Activated CD4-positive, alpha-beta T cell treated with anti-CD3 and anti-CD28 coated beads, Interleukin-2, amount 10 ng/mL, durations not matched to agents 24 days and 14 days (primary cell): ENCODE measurements around the gene ZNF750. TPM values are rescaled to one million over a fixed set of nuclear protein-coding genes. Genes with fewer than 3 reads are reported as not detected.

ENCODE experiments used
- DNase-seq: peaks from one replicate; pipeline ENCODE4 v3.0.0; 2022
- H3K27ac Mint-ChIP-seq: one replicate; pipeline ENCODE4 v1.8.0; 2022; ENCODE audit warnings: mild to moderate bottlenecking, mixed read lengths
- H3K27me3 Mint-ChIP-seq: one replicate; pipeline ENCODE4 v1.8.0; 2022; ENCODE audit warnings: mixed read lengths
- H3K36me3 Mint-ChIP-seq: one replicate; pipeline ENCODE4 v1.8.0; 2022; ENCODE audit warnings: low read depth, mild to moderate bottlenecking, mixed read lengths
- H3K4me1 Mint-ChIP-seq: one replicate; pipeline ENCODE4 v1.8.0; 2021; ENCODE audit warnings: mixed read lengths
- H3K4me3 Mint-ChIP-seq: one replicate; pipeline ENCODE4 v1.8.0; 2022; ENCODE audit warnings: mild to moderate bottlenecking, moderate library complexity, mixed read lengths
- H3K9me3 Mint-ChIP-seq: one replicate; pipeline ENCODE4 v1.8.0; 2021; ENCODE audit warnings: mixed read lengths
- intact Hi-C: fragments of 100-400 bp; cut with micrococcal nuclease; formaldehyde crosslinking; loops from one replicate; pipeline ENCODE4 v1.15.1; 2023
- total RNA-seq: library from RNA; stranded (reverse); gene quantifications from 2 replicates; pipeline ENCODE4 v1.2.3, GENCODE V29; 2022

ZNF750 gene
- not detected in 2 replicates for total RNA-seq

DNA sequence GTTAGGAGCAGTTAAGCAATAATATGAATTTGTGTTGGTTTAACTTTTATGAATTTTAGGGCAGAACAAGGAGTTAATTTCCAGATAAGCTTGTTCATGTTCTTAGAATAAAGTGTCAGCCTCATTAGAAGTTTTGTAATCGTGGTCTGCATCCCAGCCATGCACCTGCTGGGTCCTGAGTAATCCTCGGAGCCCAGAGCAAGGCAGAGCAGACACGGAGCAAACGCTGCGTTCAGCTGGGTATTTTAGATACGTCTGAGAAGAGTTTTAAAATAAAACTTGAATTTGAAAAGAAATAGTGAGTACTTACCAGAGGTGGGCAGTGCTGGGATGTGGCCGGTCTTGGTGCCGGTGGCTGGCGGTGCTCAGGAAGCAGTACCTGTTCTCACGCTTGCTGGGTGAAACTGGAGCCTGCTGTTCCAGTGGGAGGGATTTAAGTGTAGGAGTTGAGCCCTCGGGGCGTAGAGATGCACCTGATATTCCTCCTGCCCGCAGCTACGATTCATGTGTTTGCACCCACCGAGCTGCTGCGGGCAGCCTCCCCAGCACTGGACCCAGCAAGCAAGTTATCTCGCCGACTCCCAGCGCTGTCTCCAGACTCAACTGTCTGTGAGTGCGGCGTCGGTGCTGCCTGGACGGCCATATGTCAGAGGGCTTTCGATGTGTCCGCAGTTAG lies at the start of gene ZNF750:
TSS of gene ZNF750 (minus strand) at position 406 of the 676 bp plus-strand sequence. CDS start 7,568 bp downstream, outside the sequence.
- H3K36me3 Mint-ChIP-seq, result peaks cover 11% of the 10 kb centered on the region
- no peaks in the 10 kb centered on the region for H3K9me3 Mint-ChIP-seq
- intact Hi-C loops, result no loop called here
- no peaks in the 10 kb centered on the region for H3K27me3 Mint-ChIP-seq
- no peak within 1 kb of the TSS for H3K27ac Mint-ChIP-seq
- DNase-seq, result no peak
- H3K4me1 Mint-ChIP-seq, result peaks cover 9% of the 10 kb centered on the region
- no peak within 1 kb of the TSS for H3K4me3 Mint-ChIP-seq

DNA sequence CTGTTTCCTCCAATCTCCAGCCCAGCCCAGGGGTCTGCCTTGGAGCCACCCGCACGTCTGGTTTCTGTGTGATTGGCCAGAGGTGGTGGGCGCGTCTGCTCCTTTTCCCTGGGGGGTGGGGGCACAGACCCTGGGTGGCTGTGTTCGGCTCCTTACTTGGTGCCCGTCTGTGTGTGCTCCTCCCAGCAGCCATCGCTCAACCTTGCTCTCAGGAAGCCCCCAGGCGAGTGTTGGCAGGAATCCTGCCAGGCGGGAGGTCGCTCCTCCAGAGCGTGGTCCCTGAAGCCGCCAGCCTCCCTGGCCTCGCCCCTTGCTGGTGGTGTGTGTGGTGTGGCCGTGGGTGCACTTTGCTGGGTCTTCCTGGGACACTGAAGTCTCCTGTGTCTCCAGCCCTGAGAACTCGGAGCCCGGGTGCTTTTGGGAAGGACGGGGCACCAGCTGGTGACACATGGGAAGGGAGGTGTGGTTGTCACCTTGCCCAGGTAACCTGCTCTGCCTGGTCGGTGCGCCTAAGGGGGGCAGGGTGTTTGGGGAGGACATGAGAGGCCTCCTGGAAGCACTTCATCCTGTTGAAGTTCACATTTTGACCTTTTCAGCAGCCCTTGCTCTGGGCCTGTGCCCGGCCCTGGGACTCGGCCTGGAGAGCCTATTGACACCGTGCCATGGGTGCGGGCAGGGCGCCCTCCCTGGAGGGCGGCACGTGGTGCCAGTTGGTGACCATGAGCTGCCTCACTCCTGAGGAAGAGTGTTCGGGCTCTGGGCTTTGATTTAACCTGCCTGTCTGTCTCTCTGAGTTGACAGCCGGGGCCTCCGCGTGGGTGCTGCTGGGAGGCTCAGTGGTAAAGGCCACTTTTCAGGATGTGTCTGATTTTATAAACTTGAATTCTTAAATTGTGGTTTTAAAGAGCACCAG lies 49.0 kb upstream of the ZNF750 start:
- peaks cover 59% of the 10 kb centered on the region for H3K4me1 Mint-ChIP-seq
- H3K27me3 Mint-ChIP-seq, result no peaks in the 10 kb centered on the region
- peaks cover 52% of the 10 kb centered on the region for H3K36me3 Mint-ChIP-seq
- no peak overlapping the region for H3K27ac Mint-ChIP-seq
- intact Hi-C loops, result no loop called here
- no peak for DNase-seq
- H3K9me3 Mint-ChIP-seq, result no peaks in the 10 kb centered on the region
- H3K4me3 Mint-ChIP-seq, result no peak overlapping the region

DNA sequence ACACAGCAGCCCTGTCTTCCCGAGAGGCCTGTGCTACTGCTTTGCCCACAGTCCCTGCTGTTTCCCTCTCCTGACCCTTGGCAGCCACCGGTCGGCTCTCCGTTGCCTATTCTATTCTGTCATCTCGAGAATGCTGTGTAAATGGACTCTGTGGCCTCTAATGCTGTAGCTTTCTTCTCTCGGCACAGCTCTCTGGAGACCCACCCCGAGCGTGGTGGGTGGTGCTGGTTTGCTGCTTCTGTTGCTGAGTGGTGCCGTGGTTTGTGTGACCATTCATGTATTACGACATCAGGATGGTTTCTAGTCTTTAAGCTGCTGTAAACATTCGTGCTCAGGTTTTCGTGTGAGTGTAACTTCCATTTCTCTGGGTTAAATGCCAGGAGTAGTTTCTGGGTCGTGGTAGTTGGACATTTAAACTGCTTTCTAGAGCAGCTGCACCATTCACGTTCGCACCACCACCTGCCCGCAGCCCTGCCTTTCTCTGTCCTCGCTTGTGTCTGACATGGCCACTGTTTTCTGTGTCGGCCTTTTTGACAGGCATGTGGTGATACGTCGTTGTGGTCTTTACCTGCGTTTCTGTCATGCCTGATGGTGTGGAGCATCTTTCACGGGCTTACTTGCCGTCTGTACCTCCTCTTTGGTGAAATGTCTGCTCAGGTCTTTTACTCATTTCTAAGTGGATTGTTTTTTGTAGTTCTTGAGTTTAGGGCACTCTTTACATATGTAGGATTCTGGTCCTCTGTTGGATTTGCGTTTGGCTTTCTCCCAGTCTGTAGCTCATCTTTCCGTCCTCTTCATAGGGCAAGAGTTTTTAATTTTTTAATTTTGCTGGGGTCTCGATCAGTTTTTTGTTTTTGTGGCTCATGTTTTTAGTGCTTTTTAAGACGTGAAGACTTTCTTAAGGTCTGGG lies 47.7 kb upstream of the ZNF750 start:
- Mint-ChIP-seq H3K4me1 (peaks cover 60% of the 10 kb centered on the region), H3K27ac (peak overlapping the region; percentile 74), H3K9me3 (no peaks in the 10 kb centered on the region), H3K27me3 (no peaks in the 10 kb centered on the region), H3K4me3 (peak overlapping the region; percentile 41), H3K36me3 (peaks cover 43% of the 10 kb centered on the region)
- intact Hi-C loops, result no loop called here
- no peak for DNase-seq

DNA sequence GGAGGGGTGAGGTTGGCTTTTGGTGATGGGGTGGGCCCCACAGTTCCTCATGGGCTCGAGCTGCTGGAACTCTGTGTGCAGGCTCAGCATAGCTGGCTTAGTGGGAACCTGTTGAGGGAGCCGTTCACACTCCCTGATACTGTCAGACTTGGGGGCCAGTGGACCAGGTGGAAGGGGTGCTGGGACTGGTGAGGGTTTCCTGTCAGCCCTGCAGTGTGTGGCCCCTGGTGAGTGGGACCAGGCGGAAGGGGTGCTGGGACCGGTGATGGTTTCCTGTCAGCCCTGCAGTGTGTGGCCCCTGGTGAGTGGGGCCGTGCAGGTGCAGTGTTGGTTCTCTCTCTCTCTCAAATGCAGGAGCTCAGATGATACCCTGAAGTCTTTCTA lies 45.1 kb upstream of the ZNF750 start:
- peak; percentile 79 for DNase-seq
- H3K4me1 Mint-ChIP-seq, result peaks cover 72% of the 10 kb centered on the region
- no peaks in the 10 kb centered on the region for H3K9me3 Mint-ChIP-seq
- H3K27me3 Mint-ChIP-seq, result no peaks in the 10 kb centered on the region
- peaks cover 36% of the 10 kb centered on the region for H3K36me3 Mint-ChIP-seq
- peak overlapping the region; percentile 89 for H3K27ac Mint-ChIP-seq
- peak overlapping the region; percentile 76 for H3K4me3 Mint-ChIP-seq
- intact Hi-C loops, result loop anchor here (2.0 kb wide), 1 partner anchor 20 kb away; no protein-coding TSS in a partner anchor

- intact Hi-C loops, result loop anchor here (2.0 kb wide), 1 partner anchor 20 kb away; no protein-coding TSS in a partner anchor
- H3K9me3 Mint-ChIP-seq, result no peaks in the 10 kb centered on the region
- H3K4me3 Mint-ChIP-seq, result peak overlapping the region; percentile 76
- peaks cover 38% of the 10 kb centered on the region for H3K36me3 Mint-ChIP-seq
- no peaks in the 10 kb centered on the region for H3K27me3 Mint-ChIP-seq
- DNase-seq, result no peak
- H3K4me1 Mint-ChIP-seq, result peaks cover 77% of the 10 kb centered on the region
- peak overlapping the region; percentile 89 for H3K27ac Mint-ChIP-seq
Observed at GRCh38 chr17:82884341-82884969, 44.6 kb upstream of the ZNF750 start.

DNA sequence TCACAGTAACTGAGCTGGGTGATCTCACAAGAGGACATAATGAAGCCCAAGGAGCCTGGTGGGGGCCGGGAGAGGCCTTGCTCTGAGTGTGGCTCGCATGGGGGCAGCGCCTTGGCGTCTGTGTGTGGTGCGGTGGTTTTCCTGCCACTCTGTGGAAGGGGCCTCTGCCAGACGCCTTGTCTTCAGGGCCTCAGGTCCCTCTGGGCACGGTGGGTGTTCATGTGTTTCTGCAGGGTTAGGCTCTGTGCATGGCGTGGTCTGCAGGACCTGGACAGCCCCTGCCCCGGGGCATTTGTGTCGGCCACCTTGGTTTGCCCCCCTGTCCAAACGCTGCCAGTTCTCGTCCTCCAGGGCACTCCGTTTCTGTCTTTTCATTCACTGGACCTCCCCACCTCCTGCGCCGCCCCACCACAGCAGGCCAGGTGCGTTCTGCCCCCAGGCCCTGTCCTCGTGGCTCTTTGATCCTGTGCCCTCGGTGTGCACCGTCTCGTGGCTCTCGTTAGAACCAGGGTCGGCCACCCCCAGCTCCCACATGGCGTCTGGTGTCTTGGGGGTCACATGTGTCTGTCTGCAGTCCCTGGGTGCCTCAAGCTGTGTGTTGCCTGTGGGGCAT lies 43.7 kb upstream of the ZNF750 start:
- Mint-ChIP-seq H3K36me3 (peaks cover 44% of the 10 kb centered on the region), H3K27ac (peak overlapping the region; percentile 89), H3K9me3 (no peaks in the 10 kb centered on the region), H3K4me1 (peaks cover 85% of the 10 kb centered on the region), H3K27me3 (no peaks in the 10 kb centered on the region), H3K4me3 (peak overlapping the region; percentile 76)
- DNase-seq, result no peak
- intact Hi-C loops, result loop anchor here (2.0 kb wide), 1 partner anchor 19 kb away; no protein-coding TSS in a partner anchor

DNA sequence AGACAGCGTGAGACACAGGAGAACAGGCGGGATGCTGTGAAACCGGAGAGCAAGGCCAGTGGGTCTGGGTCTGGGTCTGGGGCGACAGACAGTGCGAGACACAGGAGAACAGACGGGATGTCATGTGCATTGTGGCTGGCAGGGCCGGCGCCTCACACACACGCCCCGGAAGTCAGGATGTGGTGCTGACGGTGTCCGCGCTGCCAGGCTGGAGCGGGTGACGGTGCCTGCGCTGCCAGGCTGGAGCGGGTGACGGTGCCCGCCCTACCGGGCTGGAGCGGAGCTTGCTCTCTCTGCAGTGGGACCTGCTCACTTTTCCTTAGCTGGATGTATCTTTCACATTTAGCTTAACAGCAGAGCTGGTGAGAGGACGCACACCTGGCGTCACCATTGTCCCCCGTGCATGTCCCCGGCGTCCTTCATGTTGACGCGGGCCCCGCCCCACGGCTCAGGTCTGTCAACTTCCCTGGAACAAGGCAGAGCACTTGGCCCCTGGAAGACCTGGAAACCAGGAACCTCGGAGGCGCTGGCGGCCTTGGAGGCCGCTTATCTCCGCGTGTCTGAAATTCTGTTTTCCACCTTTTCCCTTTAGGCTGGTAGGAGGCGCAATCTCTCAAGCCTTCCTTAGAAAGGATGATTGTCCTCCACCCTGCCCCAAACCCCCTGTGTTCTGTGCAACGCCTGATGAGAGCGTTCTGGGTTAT lies 43.0 kb upstream of the ZNF750 start:
- H3K4me1 Mint-ChIP-seq, result peaks cover 88% of the 10 kb centered on the region
- intact Hi-C loops, result no loop called here
- H3K27ac Mint-ChIP-seq, result peak overlapping the region; percentile 89
- no peaks in the 10 kb centered on the region for H3K27me3 Mint-ChIP-seq
- H3K9me3 Mint-ChIP-seq, result no peaks in the 10 kb centered on the region
- H3K4me3 Mint-ChIP-seq, result peak overlapping the region; percentile 75
- H3K36me3 Mint-ChIP-seq, result peaks cover 47% of the 10 kb centered on the region
- DNase-seq, result peak; percentile 90

DNA sequence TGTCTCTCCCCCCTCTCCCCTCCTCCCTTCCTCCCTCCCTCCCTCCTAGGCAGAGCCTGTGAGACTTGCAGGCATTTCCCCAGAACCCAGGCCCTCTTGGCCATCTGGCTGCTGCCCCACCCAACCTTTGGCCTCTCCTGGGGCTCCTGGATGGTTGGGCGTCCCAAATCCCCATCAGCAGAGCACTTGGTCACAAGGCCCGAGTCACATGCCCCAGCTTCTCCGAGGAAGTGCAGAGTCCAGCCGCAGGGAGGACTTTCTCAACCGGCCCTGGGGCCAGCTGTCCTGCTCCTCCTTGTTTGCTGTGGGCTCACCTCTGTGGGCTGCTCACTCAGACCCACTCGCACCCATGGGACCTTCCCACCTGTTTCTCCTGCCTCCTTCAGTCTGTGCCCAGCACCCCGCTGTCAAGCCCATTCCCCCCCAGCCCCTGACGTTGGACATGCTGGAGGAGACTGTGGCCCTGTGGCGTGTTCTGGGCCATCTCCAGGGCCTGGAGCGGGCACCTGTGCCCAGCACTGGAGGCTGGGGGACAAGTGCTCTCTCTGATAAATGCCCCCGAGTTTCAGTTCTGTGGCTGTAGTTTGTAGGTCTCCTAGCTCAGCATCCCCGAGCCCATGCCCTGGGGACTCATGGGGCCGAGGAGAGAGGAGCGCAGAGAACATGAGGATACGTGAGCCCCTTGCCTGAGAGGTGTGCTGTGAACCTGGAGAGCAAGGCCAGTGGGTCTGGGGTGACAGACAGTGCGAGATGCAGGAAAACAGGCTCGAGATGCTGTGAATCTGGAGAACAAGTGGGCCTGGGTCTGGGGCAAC lies 42.3 kb upstream of the ZNF750 start:
- no peak for DNase-seq

GRCh38 chr17:82881324-82881823 lies 41.6 kb upstream of the ZNF750 start:
- no peaks in the 10 kb centered on the region for H3K27me3 Mint-ChIP-seq
- peak overlapping the region; percentile 29 for H3K4me3 Mint-ChIP-seq
- H3K36me3 Mint-ChIP-seq, result peaks cover 39% of the 10 kb centered on the region
- intact Hi-C loops, result no loop called here
- no peaks in the 10 kb centered on the region for H3K9me3 Mint-ChIP-seq
- H3K4me1 Mint-ChIP-seq, result peaks cover 83% of the 10 kb centered on the region
- H3K27ac Mint-ChIP-seq, result peak overlapping the region; percentile 37
- no peak for DNase-seq

More for the DNA sequence above, 42.3 kb upstream of the ZNF750 start:
- Mint-ChIP-seq H3K27ac (peak overlapping the region; percentile 89), H3K9me3 (no peaks in the 10 kb centered on the region), H3K36me3 (peaks cover 41% of the 10 kb centered on the region), H3K4me1 (peaks cover 82% of the 10 kb centered on the region), H3K27me3 (no peaks in the 10 kb centered on the region), H3K4me3 (peak overlapping the region; percentile 75)
- intact Hi-C loops, result no loop called here

DNA sequence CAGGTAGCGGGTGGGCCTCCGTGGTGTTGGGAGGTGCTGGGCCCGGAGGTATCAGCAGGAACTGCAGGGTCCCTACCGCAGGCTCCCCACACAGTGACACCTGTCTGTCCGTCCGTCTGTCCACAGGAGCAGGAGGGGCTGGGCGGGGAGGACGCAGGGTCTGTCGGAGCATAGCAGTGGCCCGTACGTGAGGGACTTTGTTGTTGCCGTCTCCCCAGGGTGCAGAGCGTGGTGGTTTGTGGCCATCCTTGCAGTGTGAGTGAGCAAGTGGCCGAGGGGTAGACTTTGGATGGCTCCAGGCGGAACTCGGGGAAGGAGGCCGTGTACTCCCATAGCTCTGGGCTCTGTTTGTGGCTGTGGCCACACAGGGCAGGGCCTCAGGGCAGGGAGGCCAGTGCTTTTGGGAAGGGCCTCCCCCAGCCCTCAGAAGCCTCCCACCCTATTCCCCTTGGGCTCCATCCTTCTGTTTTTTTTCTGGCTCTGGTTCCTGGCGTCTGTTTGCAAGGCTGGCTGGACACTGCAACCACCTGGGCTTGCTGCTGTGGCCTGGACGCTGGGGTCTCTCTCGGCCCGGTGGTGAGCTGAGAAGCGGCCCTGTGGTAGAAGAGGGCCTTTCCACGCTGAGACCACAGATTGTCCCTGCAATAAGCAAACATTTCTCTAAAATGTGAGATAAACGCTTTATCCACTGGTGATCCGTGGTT lies 41.0 kb upstream of the ZNF750 start:
- Mint-ChIP-seq H3K9me3 (no peaks in the 10 kb centered on the region), H3K4me3 (no peak overlapping the region), H3K27ac (peak overlapping the region; percentile 22), H3K27me3 (no peaks in the 10 kb centered on the region), H3K36me3 (peaks cover 40% of the 10 kb centered on the region), H3K4me1 (peaks cover 82% of the 10 kb centered on the region)
- DNase-seq, result no peak
- intact Hi-C loops, result no loop called here

GRCh38 chr17:82879241-82879640 lies 39.4 kb upstream of the ZNF750 start:
- H3K27me3 Mint-ChIP-seq, result no peaks in the 10 kb centered on the region
- H3K36me3 Mint-ChIP-seq, result peaks cover 33% of the 10 kb centered on the region
- no peak overlapping the region for H3K4me3 Mint-ChIP-seq
- no peaks in the 10 kb centered on the region for H3K9me3 Mint-ChIP-seq
- no peak for DNase-seq
- intact Hi-C loops, result no loop called here
- H3K4me1 Mint-ChIP-seq, result peaks cover 73% of the 10 kb centered on the region
- no peak overlapping the region for H3K27ac Mint-ChIP-seq
